IPS-20b (cell line): ENCODE data around the gene RAD18.

Experiments
- H3K27ac ChIP-seq: one replicate; pipeline ENCODE4 v1.5.1; 2013; ENCODE audit warnings: low read length
- H3K27me3 ChIP-seq: 2 replicates; pipeline ENCODE4 v1.6.1; 2013; ENCODE audit warnings: mild to moderate bottlenecking, low read length, inconsistent platforms; ENCODE audit not compliant: insufficient read depth
- H3K36me3 ChIP-seq: 2 replicates; pipeline ENCODE4 v1.6.1; 2013; ENCODE audit warnings: low read depth, mild to moderate bottlenecking, inconsistent platforms, low read length, moderate library complexity; ENCODE audit not compliant: insufficient read depth
- H3K4me1 ChIP-seq: 2 replicates; pipeline ENCODE4 v1.6.1; 2013; ENCODE audit warnings: mild to moderate bottlenecking, control low read depth, inconsistent platforms, low read length, moderate library complexity; ENCODE audit not compliant: insufficient read depth
- H3K4me3 ChIP-seq: 2 replicates; pipeline ENCODE4 v1.5.1; 2013; ENCODE audit warnings: mild to moderate bottlenecking, low read length, inconsistent platforms
- H3K9ac ChIP-seq: 2 replicates; pipeline ENCODE4 v1.6.1; 2013; ENCODE audit warnings: low read depth, mild to moderate bottlenecking, inconsistent platforms, low read length, moderate library complexity
- H3K9me3 ChIP-seq: 2 replicates; pipeline ENCODE4 v1.6.1; 2013; ENCODE audit warnings: mild to moderate bottlenecking, low read depth, low read length, inconsistent platforms; ENCODE audit not compliant: insufficient read depth

RAD18 gene

GRCh38 chr3:8984526-8984925 lies 21.3 kb upstream of the RAD18 start:
- no peaks in the 10 kb centered on the region for H3K4me1 ChIP-seq
- no peaks in the 10 kb centered on the region for H3K9me3 ChIP-seq
- no peaks in the 10 kb centered on the region for H3K36me3 ChIP-seq
- no peak overlapping the region for H3K27ac ChIP-seq
- H3K27me3 ChIP-seq = no peaks in the 10 kb centered on the region
- H3K9ac ChIP-seq = no peak overlapping the region
- no peak overlapping the region for H3K4me3 ChIP-seq

DNA sequence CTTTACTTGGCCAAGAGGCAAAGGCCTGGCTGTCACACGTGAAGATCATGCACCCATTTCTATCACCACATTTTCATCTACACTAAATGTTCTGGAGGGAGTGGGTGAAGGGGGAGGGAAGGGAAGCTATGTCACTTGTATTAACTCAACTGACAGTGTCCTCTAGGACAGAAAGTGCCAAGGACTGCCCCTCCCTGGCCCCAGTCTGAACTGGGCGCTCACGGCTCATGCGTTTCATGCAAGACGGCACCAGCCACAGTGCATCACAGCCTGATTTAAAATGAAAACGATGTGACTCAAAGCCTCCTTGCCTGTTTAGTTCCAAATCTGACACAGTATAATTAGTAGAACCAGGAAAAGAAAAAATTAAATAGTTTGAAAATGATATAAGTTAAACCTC lies 20.8 kb upstream of the RAD18 start:
- Histone ChIP-seq H3K9me3 (no peaks in the 10 kb centered on the region), H3K4me1 (no peaks in the 10 kb centered on the region), H3K27ac (no peak overlapping the region), H3K9ac (no peak overlapping the region), H3K36me3 (no peaks in the 10 kb centered on the region), H3K27me3 (no peaks in the 10 kb centered on the region), H3K4me3 (no peak overlapping the region)

DNA sequence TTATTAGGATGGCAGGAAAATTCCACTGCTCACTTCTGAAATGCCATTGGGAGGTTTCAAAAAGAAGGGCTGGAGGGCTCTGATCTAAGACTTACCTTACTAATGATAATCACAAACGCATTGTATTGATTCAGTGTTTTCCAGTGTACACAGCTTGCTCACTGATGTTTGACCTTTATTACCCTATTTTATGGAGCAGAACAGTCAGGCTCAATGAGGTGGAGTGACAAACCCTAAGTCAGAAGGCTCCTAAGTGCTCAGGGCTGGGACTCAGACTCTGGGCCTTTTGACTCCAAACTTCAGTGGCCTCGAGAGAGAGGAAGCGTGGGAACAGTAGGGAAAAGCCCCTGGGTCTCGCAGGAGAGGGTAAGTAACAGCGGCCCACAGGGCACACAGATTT lies 20.3 kb upstream of the RAD18 start:
- H3K4me1 ChIP-seq = no peaks in the 10 kb centered on the region
- H3K36me3 ChIP-seq = no peaks in the 10 kb centered on the region
- H3K27me3 ChIP-seq = no peaks in the 10 kb centered on the region
- no peak overlapping the region for H3K4me3 ChIP-seq
- no peak overlapping the region for H3K27ac ChIP-seq
- no peak overlapping the region for H3K9ac ChIP-seq
- no peaks in the 10 kb centered on the region for H3K9me3 ChIP-seq

DNA sequence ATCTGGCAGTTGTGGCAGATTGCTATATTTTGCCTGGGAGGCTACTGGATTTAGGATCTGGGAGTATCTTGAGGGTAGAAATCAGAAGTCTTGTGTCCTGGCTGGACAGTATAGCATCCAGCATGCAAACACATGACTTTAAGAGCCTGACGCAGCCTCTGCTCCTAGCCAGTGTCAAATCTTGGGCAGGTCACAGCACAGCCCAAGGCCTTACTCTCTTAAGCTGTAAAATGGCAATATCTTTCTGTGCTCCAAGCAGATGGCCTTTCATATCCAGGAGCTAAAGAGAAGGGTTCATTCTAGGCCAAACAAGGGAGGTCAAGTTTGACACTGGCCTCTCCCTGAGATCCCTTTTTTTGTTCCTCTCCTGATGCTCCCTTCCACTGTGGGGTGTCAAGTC lies 19.8 kb upstream of the RAD18 start:
- Histone ChIP-seq H3K4me1 (no peaks in the 10 kb centered on the region), H3K9ac (no peak overlapping the region), H3K4me3 (no peak overlapping the region), H3K27ac (no peak overlapping the region), H3K27me3 (no peaks in the 10 kb centered on the region), H3K36me3 (no peaks in the 10 kb centered on the region), H3K9me3 (no peaks in the 10 kb centered on the region)

DNA sequence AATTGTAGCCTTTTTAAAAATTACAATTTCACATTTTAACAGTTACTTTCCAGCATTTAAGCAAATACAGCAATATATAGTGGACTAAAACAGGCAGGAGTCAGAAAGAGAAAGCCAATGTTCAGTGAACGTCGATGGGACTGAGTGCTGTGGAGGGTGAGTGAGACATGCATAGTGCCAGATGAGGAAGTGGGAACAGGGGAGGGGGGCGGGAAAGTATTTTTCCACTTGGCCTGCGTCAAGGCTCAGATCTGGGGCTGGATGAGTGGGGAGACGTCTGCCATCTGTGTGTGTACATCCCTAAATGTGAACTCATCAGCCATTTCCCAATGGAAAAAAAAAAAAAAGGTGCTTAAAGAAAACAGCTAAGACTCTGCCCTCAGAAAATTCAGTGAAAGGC lies 19.2 kb upstream of the RAD18 start:
- H3K36me3 ChIP-seq = no peaks in the 10 kb centered on the region

GRCh38 chr3:8981700-8982099 lies 18.4 kb upstream of the RAD18 start:
- no peaks in the 10 kb centered on the region for H3K27me3 ChIP-seq
- H3K4me3 ChIP-seq = no peak overlapping the region
- H3K4me1 ChIP-seq = no peaks in the 10 kb centered on the region
- no peak overlapping the region for H3K9ac ChIP-seq
- H3K36me3 ChIP-seq = no peaks in the 10 kb centered on the region
- no peak overlapping the region for H3K27ac ChIP-seq
- no peaks in the 10 kb centered on the region for H3K9me3 ChIP-seq

More for the DNA sequence above, 19.2 kb upstream of the RAD18 start:
- no peak overlapping the region for H3K4me3 ChIP-seq
- no peak overlapping the region for H3K27ac ChIP-seq
- H3K27me3 ChIP-seq = no peaks in the 10 kb centered on the region
- H3K4me1 ChIP-seq = no peaks in the 10 kb centered on the region
- no peak overlapping the region for H3K9ac ChIP-seq
- no peaks in the 10 kb centered on the region for H3K9me3 ChIP-seq

GRCh38 chr3:8981296-8981695 lies 18.0 kb upstream of the RAD18 start:
- no peak overlapping the region for H3K27ac ChIP-seq
- H3K9ac ChIP-seq = no peak overlapping the region
- no peaks in the 10 kb centered on the region for H3K9me3 ChIP-seq
- no peaks in the 10 kb centered on the region for H3K27me3 ChIP-seq
- H3K4me3 ChIP-seq = no peak overlapping the region
- H3K36me3 ChIP-seq = no peaks in the 10 kb centered on the region
- no peaks in the 10 kb centered on the region for H3K4me1 ChIP-seq

DNA sequence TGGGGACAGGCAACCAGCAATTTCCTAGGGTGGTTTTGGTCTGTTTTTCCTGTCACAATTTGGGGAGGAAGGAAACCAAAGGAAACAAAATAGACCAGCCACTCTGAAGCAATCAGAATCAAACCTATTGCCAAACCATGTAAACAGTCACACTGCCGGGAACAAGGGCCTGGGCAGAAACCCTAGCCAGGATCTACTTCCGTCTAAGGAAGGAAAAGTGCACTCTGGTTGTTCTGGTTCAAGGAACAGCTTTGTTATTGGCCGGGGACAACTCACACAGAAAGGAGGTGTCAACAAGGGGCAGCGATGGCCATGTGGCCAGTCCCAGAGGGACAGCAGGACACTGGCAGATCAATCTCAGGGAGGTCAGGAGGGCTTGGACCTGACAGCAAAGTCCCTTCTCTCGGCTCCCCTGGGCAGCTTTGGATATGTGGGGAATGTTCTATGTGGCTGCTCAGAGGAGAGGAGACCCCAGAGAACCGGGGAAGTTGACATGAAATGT lies 17.5 kb upstream of the RAD18 start:
- H3K36me3 ChIP-seq = no peaks in the 10 kb centered on the region
- no peak overlapping the region for H3K27ac ChIP-seq
- H3K27me3 ChIP-seq = no peaks in the 10 kb centered on the region
- H3K4me1 ChIP-seq = no peaks in the 10 kb centered on the region
- H3K9me3 ChIP-seq = no peaks in the 10 kb centered on the region
- H3K4me3 ChIP-seq = no peak overlapping the region
- no peak overlapping the region for H3K9ac ChIP-seq

DNA sequence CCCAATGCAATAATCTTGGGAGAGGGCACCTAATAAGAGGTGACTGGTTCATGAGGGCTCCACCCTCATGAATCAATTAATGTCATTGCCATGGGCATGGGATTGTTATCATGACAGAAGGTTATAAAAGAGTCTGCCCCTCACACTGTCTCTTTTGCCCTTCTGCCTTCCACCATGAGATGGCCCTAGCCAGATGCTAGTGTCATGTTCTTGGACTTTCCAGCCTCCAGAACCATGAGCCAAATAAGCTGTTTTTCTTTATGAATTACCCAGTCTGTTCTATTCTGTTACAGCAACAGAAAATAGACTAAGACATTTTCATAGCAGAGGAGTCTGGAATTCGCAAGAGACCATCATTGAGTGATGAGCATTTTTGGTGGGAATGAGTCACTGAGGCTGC lies 16.0 kb upstream of the RAD18 start:
- peaks cover 4% of the 10 kb centered on the region; the same call in 1 of the 2 replicates for H3K4me1 ChIP-seq
- no peaks in the 10 kb centered on the region for H3K36me3 ChIP-seq
- H3K9me3 ChIP-seq = no peaks in the 10 kb centered on the region
- H3K27me3 ChIP-seq = no peaks in the 10 kb centered on the region
- no peak overlapping the region for H3K4me3 ChIP-seq
- no peak overlapping the region for H3K27ac ChIP-seq
- no peak overlapping the region for H3K9ac ChIP-seq

DNA sequence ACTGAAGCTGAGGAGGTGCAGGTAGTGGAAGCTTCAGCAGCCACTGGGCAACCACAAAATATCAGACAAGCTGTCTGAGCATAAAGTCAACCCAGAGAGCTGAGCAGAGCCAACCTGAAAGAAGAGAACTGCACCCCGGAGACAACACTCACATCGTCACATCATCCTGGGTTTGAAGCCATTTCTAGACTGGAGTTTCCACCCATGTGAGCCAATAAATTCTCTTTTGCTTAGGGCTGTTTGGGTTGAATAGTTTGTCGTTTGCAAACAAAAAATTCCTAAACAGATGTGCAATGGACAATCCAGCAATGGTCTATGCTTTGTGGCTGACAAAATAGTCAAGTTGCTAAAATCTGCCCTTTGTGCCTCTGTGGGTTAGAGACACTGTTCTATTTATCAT lies 15.3 kb upstream of the RAD18 start:
- no peaks in the 10 kb centered on the region for H3K36me3 ChIP-seq
- no peak overlapping the region for H3K4me3 ChIP-seq
- no peak overlapping the region for H3K27ac ChIP-seq
- H3K9me3 ChIP-seq = no peaks in the 10 kb centered on the region
- H3K4me1 ChIP-seq = peaks cover 4% of the 10 kb centered on the region; the same call in 1 of the 2 replicates
- H3K9ac ChIP-seq = no peak overlapping the region
- no peaks in the 10 kb centered on the region for H3K27me3 ChIP-seq

GRCh38 chr3:8976540-8977182 lies 13.4 kb upstream of the RAD18 start:
- Histone ChIP-seq H3K9ac (no peak overlapping the region), H3K27ac (no peak overlapping the region), H3K9me3 (no peaks in the 10 kb centered on the region), H3K36me3 (no peaks in the 10 kb centered on the region), H3K4me3 (no peak overlapping the region), H3K4me1 (peaks cover 4% of the 10 kb centered on the region; the same call in 1 of the 2 replicates), H3K27me3 (peaks cover 2% of the 10 kb centered on the region)

- Histone ChIP-seq H3K36me3 (no peaks in the 10 kb centered on the region), H3K9me3 (no peaks in the 10 kb centered on the region), H3K9ac (no peak overlapping the region), H3K27me3 (peaks cover 8% of the 10 kb centered on the region), H3K4me1 (peaks cover 4% of the 10 kb centered on the region; the same call in 1 of the 2 replicates), H3K4me3 (no peak overlapping the region), H3K27ac (no peak overlapping the region)
These were observed 12.1 kb upstream of the RAD18 start for GRCh38 chr3:8975081-8976020.
